Measurements from ENCODE around the gene NELL1.

The NELL1 gene

GRCh38 chr11:20894296-20894695 lies 224.9 kb downstream of the NELL1 start:
- Histone ChIP-seq H3K4me3 (replicated peaks; ENCODE audit: insufficient read depth, low read length) (no peak overlapping the region), H3K27me3 (ENCODE audit: insufficient read depth, poor library complexity, severe bottlenecking) (no peaks in the 10 kb centered on the region), H3K27ac (replicated peaks) (no peak overlapping the region)
- no peak for TF ChIP-seq SPI1 (IDR thresholded peaks at IDR 0.05; ENCODE audit: borderline replicate concordance, low read depth)
- no peak for TF ChIP-seq REST (IDR thresholded peaks at IDR 0.05; ENCODE audit: insufficient replicate concordance, low read depth)
- no peak for TF ChIP-seq CTCF (IDR thresholded peaks at IDR 0.05; ENCODE audit: insufficient read depth, low read length)
- TF ChIP-seq GABPA (IDR thresholded peaks at IDR 0.05; ENCODE audit: low read depth): no peak
- no peak for TF ChIP-seq POLR2AphosphoS5 (IDR thresholded peaks at IDR 0.05; ENCODE audit: low read depth)
- DNase-seq (ENCODE audit: low read depth in 1 of 2, low spot score in 1 of 2): no peak

GRCh38 chr11:20909995-20910726 lies 240.8 kb downstream of the NELL1 start:
- H3K27me3 ChIP-seq (ENCODE audit: insufficient read depth, poor library complexity, severe bottlenecking): no peaks in the 10 kb centered on the region
- no peak overlapping the region for H3K4me3 ChIP-seq (replicated peaks; ENCODE audit: insufficient read depth, low read length)
- no peak overlapping the region for H3K27ac ChIP-seq (replicated peaks)
- TF ChIP-seq POLR2AphosphoS5 (IDR thresholded peaks at IDR 0.05; ENCODE audit: low read depth) (no peak), REST (IDR thresholded peaks at IDR 0.05; ENCODE audit: insufficient replicate concordance, low read depth) (no peak)
- no peak for DNase-seq (ENCODE audit: low read depth in 1 of 2, low spot score in 1 of 2)

- no peak for TF ChIP-seq GABPA (IDR thresholded peaks at IDR 0.05; ENCODE audit: low read depth)
- no peak for TF ChIP-seq CTCF (IDR thresholded peaks at IDR 0.05; ENCODE audit: insufficient read depth, low read length)
- TF ChIP-seq SPI1 (IDR thresholded peaks at IDR 0.05; ENCODE audit: borderline replicate concordance, low read depth): no peak
- TF ChIP-seq POLR2AphosphoS5 (IDR thresholded peaks at IDR 0.05; ENCODE audit: low read depth): no peak
- no peak for TF ChIP-seq REST (IDR thresholded peaks at IDR 0.05; ENCODE audit: insufficient replicate concordance, low read depth)
- no peak for DNase-seq (ENCODE audit: low read depth in 1 of 2, low spot score in 1 of 2)
- Histone ChIP-seq H3K4me3 (replicated peaks; ENCODE audit: insufficient read depth, low read length) (no peak overlapping the region), H3K27ac (replicated peaks) (no peak overlapping the region), H3K27me3 (ENCODE audit: insufficient read depth, poor library complexity, severe bottlenecking) (no peaks in the 10 kb centered on the region)
Observed at GRCh38 chr11:20910733-20911132, 241.3 kb downstream of the NELL1 start.
